ENCODE data around the gene PFDN6. TPM values are rescaled to one million over a fixed set of nuclear protein-coding genes. Genes with fewer than 3 reads are reported as not detected.

PFDN6 gene
- polyA plus RNA-seq, 4 donors: 83.9 to 183 (median 147) TPM

DNA sequence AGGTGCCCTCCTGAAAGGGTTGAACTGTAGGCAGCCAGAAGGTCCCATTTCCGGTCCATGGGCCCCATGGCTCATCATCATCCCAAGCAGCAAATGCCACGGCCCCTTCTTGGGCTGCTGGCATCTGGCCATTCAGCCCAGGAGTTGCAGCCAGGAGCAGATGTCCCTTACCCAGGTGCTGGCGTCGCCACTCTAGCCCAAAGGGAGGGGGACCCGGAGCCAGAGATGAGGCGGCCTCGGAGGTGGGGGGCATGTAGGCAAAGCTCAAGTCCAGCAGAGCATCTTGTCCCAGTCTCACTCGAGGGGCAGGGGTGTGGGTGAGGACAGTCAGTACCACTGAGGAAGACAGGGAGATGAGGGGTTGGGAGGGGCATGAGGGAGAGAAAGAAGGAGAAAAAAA, 15.7 kb downstream of the PFDN6 start:
- DNase-seq (no peak), FAIRE-seq (no peak)
- Histone ChIP-seq H3K9me3 (ENCODE audit: control insufficient read depth in 2 of 2, insufficient read depth in 1 of 2, low read depth in 1 of 2, low read length in 1 of 2) (no peaks in the 10 kb centered on the region), H3K27me3 (ENCODE audit: control insufficient read depth in 3 of 3, insufficient read depth in 3 of 3, low read length in 3 of 3) (no peaks in the 10 kb centered on the region), H3K4me3 (ENCODE audit: low read depth in 1 of 3, low read length in 3 of 3) (no peak overlapping the region), H3K36me3 (ENCODE audit: control insufficient read depth in 3 of 3, insufficient read depth in 2 of 3, low read depth in 1 of 3, low read length in 3 of 3) (peaks cover 8 to 59% (median 18%) of the 10 kb centered on the region in 3 donors), H3K4me1 (ENCODE audit: control insufficient read depth in 3 of 3, insufficient read depth in 2 of 3, low read depth in 1 of 3, low read length in 2 of 3) (peaks cover 0 to 2% (median 0%) of the 10 kb centered on the region in 3 donors), H3K27ac (ENCODE audit: low read depth in 1 of 3, low read length in 2 of 3) (no peak overlapping the region)
- WGBS, 3 donors: 77 to 88% (median 79%) methylated on average over 8 of the region's 8 CpGs

DNA sequence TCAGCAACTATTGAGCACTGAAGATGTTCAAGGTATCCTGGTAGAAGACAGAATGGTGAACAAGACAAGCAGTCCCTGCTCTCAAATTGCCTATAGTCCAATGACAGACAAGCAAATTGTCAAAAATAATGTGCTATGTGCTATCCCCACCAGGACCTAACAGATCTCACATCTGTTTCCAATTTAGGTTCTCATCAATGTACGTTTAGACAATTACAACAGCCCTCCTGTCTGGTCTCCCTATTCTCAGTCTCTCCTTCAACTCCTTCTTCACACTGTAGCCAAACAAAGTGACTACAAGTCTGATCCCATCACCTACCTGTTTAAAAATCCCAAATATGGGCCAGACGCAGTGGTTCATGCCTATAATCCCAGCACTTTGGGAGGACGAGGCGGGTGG, 17.0 kb downstream of the PFDN6 start:
- no peaks in the 10 kb centered on the region for H3K4me1 ChIP-seq (ENCODE audit: control insufficient read depth in 3 of 3, insufficient read depth in 2 of 3, low read depth in 1 of 3, low read length in 2 of 3)
- WGBS, 3 donors: 87 to 90% (median 88%) methylated on average over 4 of the region's 4 CpGs
- H3K4me3 ChIP-seq (ENCODE audit: low read depth in 1 of 3, low read length in 3 of 3): no peak overlapping the region
- no peak for FAIRE-seq
- DNase-seq: no peak
- no peak overlapping the region for H3K27ac ChIP-seq (ENCODE audit: low read depth in 1 of 3, low read length in 2 of 3)
- no peaks in the 10 kb centered on the region for H3K27me3 ChIP-seq (ENCODE audit: control insufficient read depth in 3 of 3, insufficient read depth in 3 of 3, low read length in 3 of 3)
- no peaks in the 10 kb centered on the region for H3K9me3 ChIP-seq (ENCODE audit: control insufficient read depth in 2 of 2, insufficient read depth in 1 of 2, low read depth in 1 of 2, low read length in 1 of 2)
- H3K36me3 ChIP-seq (ENCODE audit: control insufficient read depth in 3 of 3, insufficient read depth in 2 of 3, low read depth in 1 of 3, low read length in 3 of 3): peaks cover 8 to 70% (median 21%) of the 10 kb centered on the region in 3 donors

DNA sequence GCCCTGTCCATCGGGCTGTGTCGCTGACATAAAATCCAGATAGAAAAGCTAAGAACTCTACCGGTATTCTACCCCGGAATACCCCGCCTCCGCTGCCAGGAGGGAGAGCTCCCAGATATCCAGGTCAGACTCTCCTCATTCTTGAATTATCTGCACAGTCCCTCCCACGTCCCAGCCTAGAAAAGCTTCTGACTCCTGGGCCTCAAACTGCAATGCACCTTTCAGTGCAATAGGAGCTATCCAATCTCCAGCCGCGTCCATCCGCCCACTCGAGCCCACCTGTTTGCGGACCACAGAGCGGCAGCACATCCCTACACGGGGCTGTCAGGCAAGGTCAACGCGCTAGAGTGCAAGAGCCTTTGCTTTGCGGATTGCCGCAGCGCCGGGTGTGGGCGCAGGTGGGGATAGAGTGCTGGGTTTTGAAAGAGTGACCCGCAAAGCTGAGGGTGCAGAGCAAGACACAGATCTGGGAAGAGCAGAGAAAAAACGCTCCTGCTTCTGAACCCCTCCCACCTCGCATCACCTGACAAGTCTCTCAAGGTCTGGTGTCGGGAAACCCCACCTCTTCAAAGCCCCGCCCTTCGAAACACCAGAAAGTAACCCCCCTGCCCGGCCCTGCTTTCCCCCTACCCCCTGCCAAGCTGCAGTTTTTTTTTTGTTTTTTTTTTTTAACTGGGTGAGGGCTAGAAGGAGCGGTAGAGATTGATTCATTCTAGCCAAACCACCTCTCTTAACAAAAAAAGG, 23.1 kb downstream of the PFDN6 start:
- peak; percentile 91 for DNase-seq
- peaks cover 0 to 50% (median 2%) of the 10 kb centered on the region in 3 donors for H3K36me3 ChIP-seq (ENCODE audit: control insufficient read depth in 3 of 3, insufficient read depth in 2 of 3, low read depth in 1 of 3, low read length in 3 of 3)
- WGBS, 3 donors: 3 to 6% (median 4%) methylated on average over 28 to 29 of the region's 29 CpGs
- H3K27ac ChIP-seq (ENCODE audit: low read depth in 1 of 3, low read length in 2 of 3): peak overlapping the region; percentile 95 to 99 (median 98)
- peak overlapping the region; percentile 76 to 95 (median 93) for H3K4me3 ChIP-seq (ENCODE audit: low read depth in 1 of 3, low read length in 3 of 3)
- FAIRE-seq: no peak
- no peaks in the 10 kb centered on the region for H3K9me3 ChIP-seq (ENCODE audit: control insufficient read depth in 2 of 2, insufficient read depth in 1 of 2, low read depth in 1 of 2, low read length in 1 of 2)
- H3K4me1 ChIP-seq (ENCODE audit: control insufficient read depth in 3 of 3, insufficient read depth in 2 of 3, low read depth in 1 of 3, low read length in 2 of 3): peaks cover 3 to 29% (median 6%) of the 10 kb centered on the region in 3 donors
- no peaks in the 10 kb centered on the region for H3K27me3 ChIP-seq (ENCODE audit: control insufficient read depth in 3 of 3, insufficient read depth in 3 of 3, low read length in 3 of 3)

DNA sequence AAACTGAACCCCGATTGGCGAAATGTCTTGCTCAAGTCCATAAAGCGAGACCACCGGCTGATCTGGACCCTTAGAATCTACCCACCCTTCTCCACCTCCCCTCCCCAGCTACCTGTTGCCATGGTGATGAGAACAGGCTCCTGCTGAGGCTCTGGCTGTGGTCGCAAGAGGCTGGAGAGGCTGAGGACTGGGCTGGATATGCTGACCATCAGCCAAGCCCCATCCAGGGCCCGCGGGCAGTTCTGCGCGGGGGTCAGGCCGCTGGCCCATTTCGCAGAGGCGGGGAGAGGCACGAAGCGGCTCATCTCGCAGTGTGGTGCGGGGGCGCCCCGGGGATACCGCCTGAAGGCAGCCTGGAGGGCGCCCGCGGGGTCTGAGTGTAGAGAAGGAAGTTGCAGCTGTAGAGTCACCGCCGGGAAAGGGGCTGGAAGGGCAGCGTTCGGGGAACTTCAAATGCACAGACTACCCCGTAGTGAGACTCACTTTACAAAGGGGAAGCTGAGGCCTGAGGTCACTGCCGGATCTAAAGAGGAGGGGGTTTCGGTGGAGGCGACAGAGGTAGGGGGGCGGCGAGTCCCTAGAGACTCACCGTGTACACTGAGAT, 23.8 kb downstream of the PFDN6 start:
- H3K36me3 ChIP-seq (ENCODE audit: control insufficient read depth in 3 of 3, insufficient read depth in 2 of 3, low read depth in 1 of 3, low read length in 3 of 3): peaks cover 0 to 48% (median 2%) of the 10 kb centered on the region in 3 donors
- H3K4me1 ChIP-seq (ENCODE audit: control insufficient read depth in 3 of 3, insufficient read depth in 2 of 3, low read depth in 1 of 3, low read length in 2 of 3): peaks cover 3 to 29% (median 6%) of the 10 kb centered on the region in 3 donors
- no peaks in the 10 kb centered on the region for H3K9me3 ChIP-seq (ENCODE audit: control insufficient read depth in 2 of 2, insufficient read depth in 1 of 2, low read depth in 1 of 2, low read length in 1 of 2)
- DNase-seq: peak; percentile 47 to 83
- 0 to 1% (median 1%) methylated on average over 28 to 33 of the region's 33 CpGs for WGBS, 3 donors
- H3K27me3 ChIP-seq (ENCODE audit: control insufficient read depth in 3 of 3, insufficient read depth in 3 of 3, low read length in 3 of 3): no peaks in the 10 kb centered on the region
- no peak for FAIRE-seq
- H3K4me3 ChIP-seq (ENCODE audit: low read depth in 1 of 3, low read length in 3 of 3): peak overlapping the region; percentile 76 to 95 (median 93)
- peak overlapping the region; percentile 95 to 99 (median 98) for H3K27ac ChIP-seq (ENCODE audit: low read depth in 1 of 3, low read length in 2 of 3)

DNA sequence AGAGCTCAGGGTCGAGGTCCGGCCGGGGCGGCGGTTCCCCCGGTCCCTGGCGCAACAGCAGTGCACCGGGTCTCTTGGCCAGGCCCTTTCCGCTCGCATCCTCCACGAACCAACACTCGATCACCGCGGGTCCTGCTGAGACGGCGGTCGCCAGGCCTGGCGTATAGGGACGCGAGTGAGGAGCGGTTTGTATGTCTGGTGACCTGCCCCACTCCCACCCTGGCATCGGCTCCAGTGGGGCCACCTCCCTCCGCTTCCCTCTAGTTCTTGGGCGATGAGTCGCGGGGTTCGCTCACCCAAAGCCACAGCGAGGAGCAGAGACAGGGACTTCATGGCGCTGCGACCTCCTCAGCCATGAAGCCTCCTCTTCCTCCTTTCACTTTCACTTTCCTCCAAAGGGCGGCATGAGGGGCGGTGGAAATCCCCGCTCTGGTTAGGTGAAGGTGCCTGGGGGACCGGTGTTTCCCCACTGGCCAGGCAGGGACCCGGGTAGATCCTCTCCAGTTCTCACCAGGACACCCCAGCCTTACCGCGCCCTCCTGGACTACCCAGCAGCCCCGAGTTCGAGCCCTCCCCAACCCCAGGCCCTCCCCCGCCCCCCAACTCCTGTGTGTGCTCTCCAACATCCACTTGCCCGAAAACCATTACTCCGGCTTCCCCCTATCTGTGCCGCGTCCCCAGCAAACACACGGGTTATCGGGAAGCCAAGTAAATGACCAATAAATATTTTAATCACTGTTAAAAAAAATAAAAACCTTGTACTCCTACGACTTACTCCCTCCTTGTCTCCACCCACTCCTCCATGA, 24.5 kb downstream of the PFDN6 start, which contains the start of gene TAPBP:
TSS of gene TAPBP (minus strand) at position 370 of the 806 bp plus-strand sequence. CDS start at position 333, 37 bp downstream.
- no peaks in the 10 kb centered on the region for H3K9me3 ChIP-seq (ENCODE audit: control insufficient read depth in 2 of 2, insufficient read depth in 1 of 2, low read depth in 1 of 2, low read length in 1 of 2)
- DNase-seq (peak; percentile 77 to 88), FAIRE-seq (no peak)
- H3K27ac ChIP-seq (ENCODE audit: low read depth in 1 of 3, low read length in 2 of 3): peak within 1 kb of the TSS; percentile 95 to 99 (median 98)
- 0% methylated on average over 41 to 47 of the region's 47 CpGs for WGBS, 3 donors
- H3K27me3 ChIP-seq (ENCODE audit: control insufficient read depth in 3 of 3, insufficient read depth in 3 of 3, low read length in 3 of 3): no peaks in the 10 kb centered on the region
- peaks cover 0 to 49% (median 2%) of the 10 kb centered on the region in 3 donors for H3K36me3 ChIP-seq (ENCODE audit: control insufficient read depth in 3 of 3, insufficient read depth in 2 of 3, low read depth in 1 of 3, low read length in 3 of 3)
- H3K4me3 ChIP-seq (ENCODE audit: low read depth in 1 of 3, low read length in 3 of 3): peak within 1 kb of the TSS; percentile 76 to 95 (median 93)
- H3K4me1 ChIP-seq (ENCODE audit: control insufficient read depth in 3 of 3, insufficient read depth in 2 of 3, low read depth in 1 of 3, low read length in 2 of 3): peaks cover 5 to 35% (median 6%) of the 10 kb centered on the region in 3 donors

DNA sequence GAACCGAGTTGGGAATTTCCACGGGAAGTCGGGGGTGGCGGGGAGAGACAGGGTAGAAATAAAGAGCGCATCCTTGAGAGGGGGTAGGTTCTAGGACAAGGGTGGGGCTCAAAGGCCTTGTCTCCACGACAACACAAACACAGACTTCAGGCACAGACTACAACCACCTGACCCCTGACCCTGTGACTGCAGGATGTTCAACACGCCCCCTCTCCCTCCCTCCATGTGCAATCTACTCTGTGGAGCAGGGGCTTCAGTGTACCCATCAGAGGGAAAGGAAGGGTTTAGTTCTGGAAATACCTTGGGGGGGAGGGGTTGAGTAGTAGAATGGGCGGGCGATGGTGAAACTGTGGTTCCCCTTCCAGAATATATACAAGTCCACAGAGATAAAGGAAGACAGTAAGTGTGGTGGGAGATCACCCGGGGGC, 25.1 kb downstream of the PFDN6 start:
- H3K4me1 ChIP-seq (ENCODE audit: control insufficient read depth in 3 of 3, insufficient read depth in 2 of 3, low read depth in 1 of 3, low read length in 2 of 3): peaks cover 5 to 40% (median 6%) of the 10 kb centered on the region in 3 donors
- H3K9me3 ChIP-seq (ENCODE audit: control insufficient read depth in 2 of 2, insufficient read depth in 1 of 2, low read depth in 1 of 2, low read length in 1 of 2): no peaks in the 10 kb centered on the region
- peaks cover 0 to 50% (median 2%) of the 10 kb centered on the region in 3 donors for H3K36me3 ChIP-seq (ENCODE audit: control insufficient read depth in 3 of 3, insufficient read depth in 2 of 3, low read depth in 1 of 3, low read length in 3 of 3)
- peak overlapping the region; percentile 95 to 99 (median 98) for H3K27ac ChIP-seq (ENCODE audit: low read depth in 1 of 3, low read length in 2 of 3)
- 2 to 3% (median 3%) methylated on average over 10 of the region's 10 CpGs for WGBS, 3 donors
- H3K4me3 ChIP-seq (ENCODE audit: low read depth in 1 of 3, low read length in 3 of 3): peak overlapping the region in 2 of 3 donors; percentile 93 to 95
- DNase-seq (peak; percentile 85 to 88), FAIRE-seq (no peak)
- H3K27me3 ChIP-seq (ENCODE audit: control insufficient read depth in 3 of 3, insufficient read depth in 3 of 3, low read length in 3 of 3): no peaks in the 10 kb centered on the region

DNA sequence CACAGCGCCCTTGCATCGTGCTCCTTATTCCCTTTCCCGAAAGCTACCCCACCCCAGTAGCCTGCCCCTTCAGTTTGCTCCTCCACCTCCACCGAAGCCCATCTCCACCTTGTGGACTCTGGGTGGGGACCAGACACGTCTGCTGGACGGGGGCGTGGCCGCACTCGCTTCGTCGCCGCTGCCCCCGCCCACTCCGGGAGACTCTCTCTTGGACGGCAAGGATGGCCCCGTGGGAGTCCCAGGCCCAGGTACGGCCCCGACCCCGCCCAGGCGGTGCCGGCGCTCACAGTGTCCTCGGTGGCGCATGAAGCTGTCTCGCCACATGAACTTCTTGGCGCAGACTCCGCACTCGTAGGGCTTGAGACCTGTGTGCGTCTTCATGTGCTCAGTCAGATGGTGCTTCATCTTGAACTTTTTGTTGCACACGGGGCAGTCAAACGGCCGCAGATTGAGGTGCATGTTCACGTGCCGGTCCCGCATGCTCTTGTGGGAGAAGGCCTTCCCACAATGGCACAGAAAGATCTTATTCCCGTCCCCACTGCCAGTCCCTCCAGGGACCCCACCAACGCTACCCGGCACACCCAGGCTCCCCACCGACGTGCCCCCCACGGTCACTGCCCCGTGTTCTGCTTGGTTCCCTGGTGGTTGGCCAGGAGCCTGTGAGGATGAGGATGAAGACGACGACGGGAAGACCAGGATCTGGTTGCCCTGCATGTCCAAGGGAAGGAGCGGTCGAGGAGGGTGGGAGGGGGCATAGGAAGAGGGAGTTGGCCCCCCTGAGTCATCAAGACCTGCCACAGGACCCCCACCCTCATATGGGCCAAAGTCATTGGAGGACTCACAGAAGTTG, 25.8 kb downstream of the PFDN6 start:
- DNase-seq (peak; percentile 76 to 83), FAIRE-seq (no peak)
- Histone ChIP-seq H3K9me3 (ENCODE audit: control insufficient read depth in 2 of 2, insufficient read depth in 1 of 2, low read depth in 1 of 2, low read length in 1 of 2) (no peaks in the 10 kb centered on the region), H3K4me1 (ENCODE audit: control insufficient read depth in 3 of 3, insufficient read depth in 2 of 3, low read depth in 1 of 3, low read length in 2 of 3) (peaks cover 5 to 40% (median 6%) of the 10 kb centered on the region in 3 donors), H3K4me3 (ENCODE audit: low read depth in 1 of 3, low read length in 3 of 3) (peak overlapping the region in 2 of 3 donors; percentile 93 to 95), H3K36me3 (ENCODE audit: control insufficient read depth in 3 of 3, insufficient read depth in 2 of 3, low read depth in 1 of 3, low read length in 3 of 3) (peaks cover 1 to 51% (median 9%) of the 10 kb centered on the region in 3 donors), H3K27ac (ENCODE audit: low read depth in 1 of 3, low read length in 2 of 3) (peak overlapping the region; percentile 95 to 99 (median 98)), H3K27me3 (ENCODE audit: control insufficient read depth in 3 of 3, insufficient read depth in 3 of 3, low read length in 3 of 3) (no peaks in the 10 kb centered on the region)
- 31 to 40% (median 32%) methylated on average over 40 to 47 of the region's 47 CpGs for WGBS, 3 donors

Measured in small intestine (tissue), 7 donors.